SH-SY5Y (cell line): ENCODE results near the gene DCLK1.

Source experiments
- GATA2 ChIP-seq: IDR thresholded peaks from 2 replicates; pipeline ENCODE4 v1.6.1; 2011; ENCODE audit warnings: mild to moderate bottlenecking, low read depth, low read length
- GATA3 ChIP-seq: IDR thresholded peaks from 2 replicates; pipeline ENCODE4 v1.6.1; 2011; ENCODE audit warnings: low read depth, mild to moderate bottlenecking, low read length, moderate library complexity

DNA sequence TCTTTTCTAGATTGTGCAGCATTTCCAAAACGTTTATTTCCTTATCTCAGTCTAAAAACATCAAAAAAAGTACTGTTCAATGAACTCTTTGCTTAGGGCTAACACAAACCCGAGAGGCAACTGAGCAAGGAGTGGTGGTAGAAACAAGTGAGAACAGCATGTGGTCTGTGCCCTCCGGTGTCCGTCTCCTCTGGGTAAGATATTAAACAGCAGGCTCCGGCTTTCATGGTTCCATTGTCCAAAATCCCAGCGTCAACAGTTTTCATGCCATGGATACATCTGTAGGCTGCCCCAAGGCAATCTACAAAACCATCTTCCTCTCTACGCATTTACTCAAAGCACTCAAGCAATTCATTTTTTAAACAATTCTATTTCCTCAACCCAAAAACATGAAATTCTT, 22.8 kb downstream of the DCLK1 start:
- TF ChIP-seq GATA2 (no peak), GATA3 (no peak)
